Mesenteric fat pad (tissue), 1 donor: ENCODE measurements around the gene HSD17B14. TPM values are rescaled to one million over a fixed set of nuclear protein-coding genes. Genes with fewer than 3 reads are reported as not detected.
"Not testable (repeated sequence)": the region's sequence is repeated elsewhere in the genome, so short reads cannot be mapped to it uniquely, and the experiment has no call there.

Experiments
- DNase-seq: peaks from one replicate; pipeline ENCODE4 v3.0.0-alpha.2; 2020; ENCODE audit warnings: low spot score
- long read RNA-seq: library from polyadenylated mRNA; unstranded; transcript quantifications from one replicate; pipeline ENCODE4 v2.0.0, GENCODE V29; 2020
- total RNA-seq: library from RNA; stranded (reverse); fragmentation: NEBNext Ultra II Directional; extraction: Animal tissue kit (Norgen Biotek cat#: 25700); gene quantifications from one replicate; pipeline ENCODE4 v1.2.1, GENCODE V29; 2021
- donor health status: DM: yes; HTN: yes; CAD: no.

The HSD17B14 gene
- 9.4 TPM for total RNA-seq
- long read RNA-seq, transcript HSD17B14-201 (9 exons, 1,238 nt), result major isoform, 10 of 14 reads
- long read RNA-seq, partial matches to known transcripts, result 1 of 14 reads
- long read RNA-seq, other reads (novel, unspliced or antisense), result 3 of 14 reads

DNA sequence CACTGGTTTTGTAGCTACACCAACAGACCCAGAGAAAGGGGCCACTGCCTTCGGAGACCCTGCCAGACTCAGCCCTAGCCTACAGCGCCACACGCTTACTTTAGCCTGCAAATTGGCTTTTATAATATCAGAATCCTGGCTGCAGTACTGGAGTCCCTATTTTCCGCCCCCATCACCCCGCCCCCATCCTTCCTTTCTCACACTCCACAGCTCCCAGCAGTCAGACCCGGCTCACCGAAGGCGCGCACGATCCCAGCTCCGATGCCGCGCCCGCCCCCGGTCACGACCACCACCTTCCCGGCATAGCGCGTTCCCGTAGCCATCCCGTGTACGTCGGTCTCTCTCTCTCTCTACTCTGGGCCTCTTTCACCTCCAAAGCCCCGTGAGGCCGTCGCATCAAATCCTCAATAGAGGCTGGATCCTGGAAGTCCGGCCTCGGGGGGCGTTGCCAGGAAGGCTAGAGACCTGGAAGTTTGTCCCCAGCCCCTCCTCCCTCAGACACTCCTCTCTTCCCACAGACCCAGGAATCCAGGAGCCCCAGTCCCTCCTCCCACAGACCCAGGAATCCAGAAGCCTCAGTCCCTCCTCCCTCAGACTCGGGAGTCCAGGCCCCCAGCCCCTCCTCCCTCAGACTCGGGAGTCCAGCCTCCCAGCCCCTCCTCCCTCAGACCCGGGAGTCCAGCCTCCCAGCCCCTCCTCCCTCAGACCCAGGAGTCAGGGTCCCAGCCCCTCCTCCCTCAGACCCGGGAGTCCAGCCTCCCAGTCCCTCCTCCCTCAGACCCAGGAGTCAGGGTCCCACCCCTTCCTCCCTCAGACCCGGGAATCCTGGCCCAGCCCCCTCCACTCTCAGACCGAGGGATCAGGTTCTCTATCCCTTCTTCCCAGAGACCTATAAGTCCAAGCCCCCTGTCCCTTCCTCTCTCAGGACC lies at the start of gene HSD17B14:
HSD17B14 (minus strand) TSS at position 403 of the 929 bp plus-strand sequence; CDS start at position 323, 80 bp downstream.
- no peak for DNase-seq

GRCh38 chr19:48883726-48884125 lies 47.4 kb upstream of the HSD17B14 start:
- DNase-seq, result no peak

DNA sequence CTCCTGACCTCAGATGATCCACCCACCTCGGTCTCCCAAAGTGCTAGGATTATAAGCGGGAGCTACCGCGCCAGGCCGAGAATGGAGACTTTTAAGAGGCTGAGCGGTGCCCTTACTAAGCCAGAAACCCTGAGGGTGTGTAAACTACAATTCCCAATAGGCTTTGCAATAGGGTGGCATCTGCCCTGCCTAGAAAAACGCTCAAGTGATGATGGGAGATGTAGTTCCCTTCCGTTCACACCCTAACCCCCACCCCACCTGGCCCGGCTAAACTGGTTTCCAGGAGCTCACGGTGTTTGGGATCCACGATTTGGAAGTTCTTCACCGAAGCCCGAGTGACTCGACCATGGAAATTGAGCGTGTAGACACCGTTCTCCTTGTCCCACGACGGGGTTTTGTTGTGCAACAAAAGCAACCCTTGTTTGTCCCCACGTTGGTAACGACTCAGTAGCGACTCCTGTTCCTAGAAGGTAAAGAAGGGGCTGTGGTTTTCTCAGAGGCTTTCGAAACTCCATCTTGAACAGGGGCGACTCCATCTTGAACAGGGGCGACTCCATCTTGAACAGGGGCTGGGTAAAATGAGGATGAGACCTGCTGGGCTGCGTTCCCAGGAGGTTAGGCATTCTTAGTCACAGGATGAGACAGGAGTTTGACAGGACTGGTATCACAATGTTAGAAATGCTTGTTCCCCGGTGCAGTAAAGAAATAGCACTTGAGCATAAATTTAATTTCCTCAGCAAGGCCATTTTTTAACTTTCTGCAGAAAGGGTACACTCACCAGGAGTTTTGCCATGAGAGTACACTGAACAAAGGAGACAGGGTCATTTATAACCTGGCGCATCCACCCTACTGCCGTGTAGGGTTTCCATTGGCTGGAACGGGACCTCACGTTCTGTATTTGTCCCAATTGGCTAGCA lies 45.7 kb upstream of the HSD17B14 start:
- DNase-seq, result no peak

DNA sequence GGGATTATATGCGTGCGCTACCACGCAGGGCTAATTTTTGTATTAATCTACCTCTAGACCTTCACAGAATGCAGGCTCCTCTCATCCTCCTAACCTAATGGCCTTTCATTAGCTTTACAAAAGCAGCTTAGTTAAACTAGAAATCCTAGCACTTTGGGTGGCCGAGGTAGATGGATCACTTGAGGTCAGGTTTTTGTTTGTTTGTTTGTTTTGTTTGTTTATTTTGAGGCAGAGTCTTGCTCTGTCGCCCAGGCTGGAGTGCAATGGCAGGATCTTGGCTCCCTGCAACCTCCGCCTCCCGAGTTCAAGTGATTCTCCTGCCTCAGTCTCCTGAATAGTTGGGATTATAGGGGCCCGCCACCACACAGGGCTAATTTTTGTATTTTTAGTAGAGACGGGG lies 43.4 kb upstream of the HSD17B14 start:
- not testable (repeated sequence) for DNase-seq

DNA sequence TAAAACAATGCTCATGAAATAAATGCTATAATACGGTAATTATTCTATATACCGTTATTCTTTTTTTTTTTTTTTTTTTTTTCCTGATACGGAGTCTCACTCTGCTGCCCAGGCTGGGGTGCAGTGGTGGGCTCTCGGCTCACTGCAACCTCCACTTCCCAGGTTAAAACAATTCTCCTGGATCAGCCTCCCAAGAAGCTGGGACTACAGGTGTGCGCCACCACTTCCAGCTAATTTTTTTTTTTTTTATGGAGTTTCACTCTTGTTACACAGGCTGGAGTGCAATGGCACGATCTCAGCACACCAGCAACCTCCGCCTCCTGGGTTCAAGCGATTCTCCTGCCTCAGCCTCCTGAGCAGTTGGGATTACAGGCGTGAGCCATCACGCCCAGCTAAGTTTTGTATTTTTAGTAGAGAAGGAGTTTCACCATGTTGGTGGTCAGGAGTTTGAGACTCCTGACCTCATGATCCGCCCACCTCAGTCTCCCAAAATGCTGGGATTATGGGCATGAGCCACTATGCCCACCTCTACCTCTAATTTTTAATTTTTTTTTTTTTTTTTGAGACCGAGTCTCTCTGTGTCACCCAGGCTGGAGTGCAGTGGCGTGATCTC lies 42.8 kb upstream of the HSD17B14 start:
- no peak for DNase-seq

DNA sequence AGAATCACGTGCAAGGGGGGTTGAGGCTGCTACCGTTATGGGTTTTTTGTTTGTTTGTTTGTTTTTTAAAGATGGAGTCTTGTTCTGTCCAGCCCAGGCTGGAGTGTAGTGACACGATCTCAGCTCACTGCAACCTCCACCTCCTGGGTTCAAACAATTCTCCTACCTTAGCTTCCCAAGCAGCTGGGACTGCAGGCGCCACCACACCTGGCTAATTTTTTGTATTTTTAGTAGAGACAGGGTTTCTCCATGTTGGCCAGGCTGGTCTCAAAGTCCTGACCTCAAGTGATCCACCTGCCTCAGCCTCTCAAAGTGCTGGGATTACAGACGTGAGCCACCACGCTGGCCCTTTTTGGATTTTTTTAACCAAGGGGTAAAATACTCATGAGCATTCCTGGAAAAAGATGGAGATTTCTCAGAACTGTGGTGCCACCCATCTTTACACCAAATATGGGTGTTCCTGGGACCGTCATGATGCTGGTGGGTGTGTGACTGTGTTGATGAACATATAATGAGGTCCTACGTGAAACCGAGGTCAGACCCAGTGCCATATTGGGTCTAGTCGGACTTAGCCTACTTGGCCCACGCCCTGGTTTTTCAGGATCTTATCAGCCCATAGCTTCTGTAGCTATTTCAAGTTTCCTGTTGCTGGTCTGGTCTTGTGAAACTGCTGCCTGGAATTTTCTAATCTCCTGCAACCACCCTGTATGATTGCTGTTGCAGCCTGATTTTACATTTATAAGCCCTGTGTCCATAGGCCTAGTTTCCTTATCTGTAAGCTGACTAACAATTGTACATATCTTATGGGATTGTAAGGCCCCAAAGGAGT lies 42.1 kb upstream of the HSD17B14 start:
- DNase-seq, result no peak

GRCh38 chr19:48877855-48878195 lies 41.5 kb upstream of the HSD17B14 start:
- DNase-seq, result no peak

DNA sequence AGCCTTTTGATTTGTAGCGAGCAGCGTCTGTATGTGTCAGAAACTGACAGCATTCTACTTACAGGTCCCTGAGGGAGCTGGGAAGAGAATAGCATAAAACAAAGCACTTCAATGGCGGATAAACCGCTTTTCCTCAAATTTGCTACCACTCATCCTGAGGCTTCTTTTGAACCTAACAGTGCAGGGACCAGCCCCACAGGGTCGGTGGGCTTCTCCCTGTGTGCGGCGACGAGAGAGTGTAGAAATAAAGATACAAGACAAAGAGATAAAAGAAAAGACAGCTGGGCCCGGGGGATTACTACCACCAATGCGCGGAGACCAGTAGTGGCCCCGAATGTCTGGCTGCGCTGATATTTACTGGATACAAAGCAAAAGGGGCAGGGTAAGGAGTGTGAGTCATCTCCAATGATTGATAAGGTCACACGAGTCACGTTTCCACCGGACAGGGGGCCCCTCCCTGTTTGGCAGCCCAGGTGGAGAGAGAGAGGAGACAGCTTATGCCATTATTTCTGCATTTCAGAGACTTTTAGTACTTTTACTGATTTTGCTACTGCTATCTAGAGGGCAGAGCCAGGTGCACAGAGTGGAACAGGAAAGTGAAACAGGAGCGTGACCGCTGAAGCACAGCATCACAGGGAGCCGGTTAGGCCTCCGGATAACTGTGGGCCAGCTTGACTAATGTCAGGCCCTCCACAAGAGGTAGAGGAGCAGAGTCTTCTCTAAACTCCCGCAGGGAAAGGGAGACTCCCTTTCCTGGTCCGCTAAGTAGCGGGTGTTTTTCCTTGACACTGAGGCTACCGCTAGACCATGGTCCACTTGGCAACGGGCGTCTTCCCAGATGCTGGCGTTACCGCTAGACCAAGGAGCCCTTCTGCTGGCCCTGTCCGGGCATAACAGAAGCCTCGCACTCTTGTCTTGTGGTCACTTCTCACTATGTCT lies 40.0 kb upstream of the HSD17B14 start:
- DNase-seq, result not testable (repeated sequence)

DNA sequence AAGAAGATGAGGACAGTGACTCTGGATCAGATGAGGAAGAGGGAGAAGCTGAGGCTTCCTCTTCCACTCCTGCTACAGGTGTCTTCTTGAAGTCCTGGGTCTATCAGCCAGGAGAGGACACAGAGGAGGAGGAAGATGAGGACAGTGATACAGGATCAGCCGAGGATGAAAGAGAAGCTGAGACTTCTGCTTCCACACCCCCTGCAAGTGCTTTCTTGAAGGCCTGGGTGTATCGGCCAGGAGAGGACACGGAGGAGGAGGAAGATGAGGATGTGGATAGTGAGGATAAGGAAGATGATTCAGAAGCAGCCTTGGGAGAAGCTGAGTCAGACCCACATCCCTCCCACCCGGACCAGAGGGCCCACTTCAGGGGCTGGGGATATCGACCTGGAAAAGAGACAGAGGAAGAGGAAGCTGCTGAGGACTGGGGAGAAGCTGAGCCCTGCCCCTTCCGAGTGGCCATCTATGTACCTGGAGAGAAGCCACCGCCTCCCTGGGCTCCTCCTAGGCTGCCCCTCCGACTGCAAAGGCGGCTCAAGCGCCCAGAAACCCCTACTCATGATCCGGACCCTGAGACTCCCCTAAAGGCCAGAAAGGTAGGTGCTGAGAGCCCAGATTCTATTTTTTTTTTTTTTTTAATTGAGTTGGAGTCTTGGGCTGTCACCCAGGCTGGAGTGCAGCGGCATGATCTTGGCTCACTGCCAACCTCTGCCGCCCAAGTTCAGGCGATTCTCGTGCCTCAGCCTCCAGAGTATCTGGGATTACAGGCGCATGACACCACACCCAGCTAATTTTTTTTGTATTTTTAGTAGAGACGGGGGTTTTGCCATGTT lies 38.2 kb upstream of the HSD17B14 start:
- no peak for DNase-seq

DNA sequence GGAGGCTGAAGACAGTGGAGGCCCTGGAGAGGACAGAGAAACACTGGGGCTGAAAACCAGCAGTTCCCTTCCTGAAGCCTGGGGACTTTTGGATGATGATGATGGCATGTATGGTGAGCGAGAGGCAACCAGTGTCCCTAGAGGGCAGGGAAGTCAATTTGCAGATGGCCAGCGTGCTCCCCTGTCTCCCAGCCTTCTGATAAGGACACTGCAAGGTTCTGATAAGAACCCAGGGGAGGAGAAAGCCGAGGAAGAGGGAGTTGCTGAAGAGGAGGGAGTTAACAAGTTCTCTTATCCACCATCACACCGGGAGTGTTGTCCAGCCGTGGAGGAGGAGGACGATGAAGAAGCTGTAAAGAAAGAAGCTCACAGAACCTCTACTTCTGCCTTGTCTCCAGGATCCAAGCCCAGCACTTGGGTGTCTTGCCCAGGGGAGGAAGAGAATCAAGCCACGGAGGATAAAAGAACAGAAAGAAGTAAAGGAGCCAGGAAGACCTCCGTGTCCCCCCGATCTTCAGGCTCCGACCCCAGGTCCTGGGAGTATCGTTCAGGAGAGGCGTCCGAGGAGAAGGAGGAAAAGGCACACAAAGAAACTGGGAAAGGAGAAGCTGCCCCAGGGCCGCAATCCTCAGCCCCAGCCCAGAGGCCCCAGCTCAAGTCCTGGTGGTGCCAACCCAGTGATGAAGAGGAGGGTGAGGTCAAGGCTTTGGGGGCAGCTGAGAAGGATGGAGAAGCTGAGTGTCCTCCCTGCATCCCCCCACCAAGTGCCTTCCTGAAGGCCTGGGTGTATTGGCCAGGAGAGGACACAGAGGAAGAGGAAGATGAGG lies 37.4 kb upstream of the HSD17B14 start:
- DNase-seq, result no peak

- no peak for DNase-seq
Observed at GRCh38 chr19:48872884-48873475, 36.7 kb upstream of the HSD17B14 start.

GRCh38 chr19:48872182-48872883 lies 36.0 kb upstream of the HSD17B14 start, which contains the start of gene PPP1R15A:
Gene PPP1R15A (plus strand): TSS chr19:48872421. CDS start chr19:48873234, 813 bp downstream.
- DNase-seq, result peak; percentile 100

- not testable (repeated sequence) for DNase-seq
Observed at GRCh38 chr19:48871471-48872181, 35.3 kb upstream of the HSD17B14 start.

GRCh38 chr19:48870048-48870447 lies 33.8 kb upstream of the HSD17B14 start:
- no peak for DNase-seq

- no peak for DNase-seq
Observed at GRCh38 chr19:48868114-48868886, 32.0 kb upstream of the HSD17B14 start, which contains the start of gene PLEKHA4. Gene PLEKHA4 (minus strand): TSS chr19:48868617. CDS start chr19:48867620, 997 bp downstream.
